Activated CD4-positive, alpha-beta T cell treated with anti-CD3 and anti-CD28 coated beads, Interleukin-2, amount 50 U/mL, for 48 hours (primary cell): ENCODE results near the gene CLIC3.

Source experiments
- DNase-seq, 2 experiments: peaks; one replicate each; pipeline ENCODE4 v3.0.0-alpha.2; 2020

Gene CLIC3

GRCh38 chr9:137016436-137016835, 20.1 kb upstream of the CLIC3 start:
- DNase-seq = no peak

- no peak for DNase-seq
Observed at GRCh38 chr9:137015976-137016375, 19.6 kb upstream of the CLIC3 start.

DNA sequence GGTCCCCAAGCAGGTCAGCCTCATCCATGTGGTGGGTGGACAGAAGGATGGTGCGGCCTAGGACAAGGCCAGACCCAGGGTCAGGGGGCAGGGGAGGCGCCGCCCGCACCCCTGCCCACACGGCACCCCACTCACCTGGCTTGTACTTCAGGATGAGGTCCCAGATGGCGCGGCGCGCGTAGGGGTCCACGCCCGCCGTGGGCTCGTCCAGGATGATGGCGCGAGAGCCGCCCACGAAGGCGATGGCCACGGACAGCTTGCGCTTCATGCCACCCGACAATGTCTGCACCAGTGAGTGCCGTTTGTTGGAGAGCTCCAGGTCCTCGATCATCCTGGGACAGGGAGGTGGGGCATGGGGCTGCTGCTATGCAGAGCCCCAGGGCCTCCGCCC, 19.2 kb upstream of the CLIC3 start:
- no peak for DNase-seq

- DNase-seq = no peak
Observed at GRCh38 chr9:137014776-137015539, 18.6 kb upstream of the CLIC3 start.

- no peak for DNase-seq
Observed at GRCh38 chr9:137014166-137014565, 17.8 kb upstream of the CLIC3 start.

GRCh38 chr9:137013571-137013940, 17.2 kb upstream of the CLIC3 start:
- DNase-seq = no peak

DNA sequence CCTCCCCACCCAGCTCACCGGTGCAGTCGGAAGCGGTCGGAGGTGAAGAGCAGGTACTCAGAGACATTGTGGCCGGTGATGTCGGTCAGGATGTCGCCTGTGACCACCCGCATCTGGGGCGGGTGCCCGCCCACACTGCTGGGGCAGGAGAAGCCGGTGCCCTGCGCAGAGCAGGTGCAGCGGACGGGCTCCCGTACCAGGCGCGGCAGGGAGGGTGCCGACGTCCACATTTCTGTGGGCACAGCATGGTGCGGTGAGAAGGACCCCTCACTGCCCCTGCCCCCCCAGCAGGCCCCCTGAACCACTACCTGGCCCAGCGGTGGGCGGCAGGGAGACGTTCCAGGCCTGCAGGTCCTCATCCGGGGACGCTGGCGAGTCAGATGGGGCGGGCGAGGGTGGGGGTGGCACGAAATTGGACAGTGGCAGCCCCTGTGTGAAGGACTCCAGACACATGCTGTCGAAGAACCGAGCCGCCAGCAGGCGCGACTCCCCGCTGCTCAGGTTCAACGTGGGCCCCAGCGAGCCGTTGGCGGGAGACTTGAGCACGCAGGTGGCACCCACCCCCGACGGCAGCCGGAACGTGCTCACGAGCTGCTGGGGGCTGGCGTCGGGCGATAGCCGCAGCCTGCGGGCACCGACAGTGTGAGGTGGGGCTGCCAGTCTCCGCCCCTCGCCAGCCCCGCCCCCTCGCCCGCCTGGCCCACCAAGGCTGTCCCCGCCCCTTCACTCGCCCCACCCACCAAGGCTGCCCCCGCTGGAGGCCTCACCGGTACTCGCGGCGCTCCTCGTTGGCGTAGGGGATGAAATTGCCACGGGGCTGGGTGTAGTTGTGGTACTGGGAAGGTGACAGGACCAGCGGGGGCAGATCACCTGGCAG, 16.6 kb upstream of the CLIC3 start:
- no peak for DNase-seq

DNA sequence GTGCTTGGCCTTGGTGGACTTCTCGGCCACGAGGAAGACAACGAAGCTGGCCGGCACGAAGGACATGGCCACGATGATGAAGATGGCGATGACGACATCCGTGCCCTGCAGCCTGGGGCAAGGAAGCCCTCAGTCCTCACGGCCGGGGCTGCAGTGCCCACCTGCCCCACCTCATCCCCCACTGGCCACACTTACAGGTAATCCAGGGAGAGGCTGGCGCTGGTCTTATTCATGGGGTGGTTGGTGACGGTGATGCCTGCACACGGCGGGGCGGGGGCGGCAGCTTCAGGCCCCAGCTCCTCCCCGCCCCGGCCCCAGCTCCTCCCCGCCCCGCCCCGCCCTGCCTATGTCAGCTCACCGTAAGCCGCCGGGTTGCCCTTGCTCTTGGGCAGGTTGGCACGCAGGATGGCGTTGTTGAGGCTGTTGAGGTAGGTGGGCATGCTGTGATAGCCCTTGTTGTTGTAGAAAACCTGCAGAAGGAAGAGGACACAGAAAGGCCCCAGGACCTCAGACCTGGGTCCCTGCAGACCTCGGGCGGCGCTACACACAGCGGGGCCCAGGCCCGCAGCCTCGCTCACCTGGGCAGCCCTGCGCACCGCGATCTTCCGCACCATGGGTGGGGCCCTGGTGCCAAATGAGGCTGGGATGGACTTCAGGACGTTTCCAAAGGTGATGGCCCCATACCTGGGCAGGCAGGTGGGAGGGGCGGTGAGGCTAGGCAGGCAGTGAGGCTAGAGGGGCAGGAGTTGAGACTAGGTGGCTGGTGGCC, 15.7 kb upstream of the CLIC3 start:
- no peak for DNase-seq

- no peak for DNase-seq
Observed at GRCh38 chr9:137011156-137011555, 14.8 kb upstream of the CLIC3 start.

DNA sequence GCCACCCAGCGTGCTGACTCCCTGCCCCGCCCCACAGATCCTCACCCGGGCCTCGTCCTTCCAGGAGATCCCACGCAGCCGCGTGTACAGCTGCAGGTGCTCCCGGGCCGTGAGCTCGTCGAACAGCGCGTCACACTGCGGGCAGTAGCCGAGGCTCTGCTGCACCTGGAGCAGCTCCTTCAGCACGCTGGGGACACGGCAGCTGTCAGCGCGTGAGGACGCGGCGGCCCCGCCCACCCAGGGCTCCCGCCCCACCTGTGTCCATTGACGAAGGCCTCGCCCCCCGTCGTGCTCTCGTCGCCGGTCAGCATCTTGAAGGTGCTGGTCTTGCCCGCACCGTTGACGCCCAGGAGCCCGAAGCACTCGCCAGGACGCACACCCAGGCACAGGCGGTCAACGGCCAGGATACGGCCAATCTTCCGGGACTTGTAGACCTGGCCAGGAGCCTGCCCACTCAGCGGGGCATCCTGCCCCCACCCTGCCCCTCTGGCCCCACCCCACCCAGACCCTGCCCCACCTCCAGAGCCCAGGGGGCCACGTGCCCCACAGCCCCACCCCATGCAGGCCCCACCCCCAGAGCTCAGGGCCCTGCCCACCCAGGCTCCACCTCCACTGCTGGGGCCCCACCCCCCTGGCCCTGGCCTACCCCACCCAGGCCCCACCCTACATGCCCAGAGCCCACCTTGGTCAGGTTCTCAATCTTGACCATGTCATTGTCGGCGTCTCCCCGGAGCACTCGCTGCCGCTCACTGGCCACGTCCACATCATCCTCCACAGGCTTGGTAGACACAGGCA, 13.8 kb upstream of the CLIC3 start:
- DNase-seq = no peak

- DNase-seq = no peak
Observed at GRCh38 chr9:137009217-137009616, 12.8 kb upstream of the CLIC3 start.

DNA sequence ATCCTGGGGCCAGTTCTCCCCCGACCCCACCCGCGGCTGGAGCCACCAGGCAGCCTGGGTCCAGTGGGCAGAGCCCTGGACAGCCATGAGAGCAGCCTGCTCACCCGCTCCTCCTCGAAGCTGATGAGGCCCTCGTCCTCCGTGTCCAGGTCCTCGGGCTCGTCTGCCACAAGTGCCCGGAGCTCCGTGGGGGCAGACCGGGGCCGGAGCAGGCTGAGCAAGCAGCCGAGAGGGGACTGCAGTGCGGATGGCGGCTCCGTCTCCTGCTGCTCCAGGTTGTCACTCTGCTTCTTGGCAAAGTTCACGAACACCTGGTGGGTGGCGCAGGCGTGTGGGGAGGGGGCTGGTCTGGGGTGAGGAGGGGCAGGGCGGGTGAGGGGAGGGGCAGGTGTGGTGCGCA, 11.9 kb upstream of the CLIC3 start:
- DNase-seq = no peak

DNA sequence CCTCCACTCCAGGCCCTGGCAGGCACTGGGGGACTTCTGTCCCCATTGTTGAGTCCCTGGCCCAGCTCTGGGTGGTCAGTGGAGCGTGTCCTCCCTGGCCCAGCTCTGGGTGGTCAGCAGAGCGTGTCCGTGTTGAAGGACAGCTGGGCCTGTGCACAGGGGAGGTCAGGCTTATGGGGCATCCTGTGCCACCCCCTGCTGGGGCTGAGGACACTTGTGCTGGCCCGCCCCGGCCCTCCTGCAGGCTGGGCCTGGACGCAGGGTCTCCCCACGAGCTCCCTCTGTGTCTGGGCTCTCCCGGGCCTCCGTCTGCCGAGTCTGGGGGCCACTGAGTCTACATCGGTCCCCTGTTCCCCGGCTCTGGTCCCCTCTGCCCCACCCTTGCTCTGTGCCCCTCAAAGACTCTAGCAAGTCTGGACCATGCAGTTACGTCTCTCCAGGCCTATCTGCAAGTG, 11.5 kb upstream of the CLIC3 start:
- DNase-seq = no peak

DNA sequence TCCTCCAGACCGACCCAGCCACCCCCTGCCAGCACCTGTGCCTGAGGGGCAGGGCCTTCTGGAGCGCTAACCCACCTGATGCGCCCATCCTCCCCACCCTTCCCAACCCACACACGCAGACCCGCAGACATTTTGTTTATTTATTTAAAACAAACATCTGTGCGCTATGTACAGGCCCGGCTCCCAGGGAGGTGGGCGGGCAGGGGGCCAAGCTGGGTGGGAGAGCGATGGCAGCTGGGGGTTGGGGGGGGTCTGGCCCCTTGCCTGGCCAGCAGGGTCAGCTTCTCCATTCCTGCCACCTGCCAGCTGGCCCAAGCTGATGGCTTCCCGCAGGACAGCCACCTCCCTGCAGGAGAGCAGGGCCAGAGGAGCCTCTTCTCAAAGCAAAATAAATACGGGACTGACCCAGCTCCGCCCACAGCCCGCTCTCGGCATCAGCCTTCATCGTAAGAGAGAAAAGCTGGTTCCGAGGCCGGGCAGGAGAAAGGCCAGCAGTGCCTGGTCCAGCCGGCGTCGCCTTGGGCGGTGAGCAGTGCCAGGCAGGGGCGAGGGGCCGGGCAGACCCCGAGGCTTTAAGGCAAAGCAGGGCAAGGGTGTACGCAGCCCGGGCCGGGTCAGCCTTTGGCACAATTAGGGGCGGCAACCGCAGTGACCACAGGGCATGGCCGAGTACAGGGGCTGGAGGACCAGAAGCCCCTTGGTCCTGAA, 10.9 kb upstream of the CLIC3 start:
- no peak for DNase-seq

GRCh38 chr9:137006116-137007003, 10.0 kb upstream of the CLIC3 start:
- DNase-seq = no peak

DNA sequence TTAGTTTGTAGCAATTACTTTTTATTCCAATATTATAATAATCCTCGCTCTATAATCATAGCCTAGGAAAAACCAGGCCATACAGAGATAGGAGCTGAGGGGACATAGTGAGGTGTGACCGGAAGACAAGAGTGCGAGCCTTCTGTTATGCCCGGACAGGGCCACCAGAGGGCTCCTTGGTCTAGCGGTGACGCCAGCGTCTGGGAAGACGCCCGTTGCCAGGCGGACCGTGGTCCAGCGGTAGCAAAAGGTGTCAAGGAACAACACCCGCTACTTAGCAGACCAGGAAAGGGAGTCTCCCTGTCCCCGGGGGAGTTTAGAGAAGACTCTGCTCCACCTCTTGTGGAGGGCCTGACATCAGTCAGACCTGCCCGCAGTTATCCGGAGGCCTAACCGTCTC, 7.9 kb upstream of the CLIC3 start:
- DNase-seq = peak in 1 of 2 experiments; percentile 34

- no peak for DNase-seq
Observed at GRCh38 chr9:137002646-137003041, 6.3 kb upstream of the CLIC3 start.

DNA sequence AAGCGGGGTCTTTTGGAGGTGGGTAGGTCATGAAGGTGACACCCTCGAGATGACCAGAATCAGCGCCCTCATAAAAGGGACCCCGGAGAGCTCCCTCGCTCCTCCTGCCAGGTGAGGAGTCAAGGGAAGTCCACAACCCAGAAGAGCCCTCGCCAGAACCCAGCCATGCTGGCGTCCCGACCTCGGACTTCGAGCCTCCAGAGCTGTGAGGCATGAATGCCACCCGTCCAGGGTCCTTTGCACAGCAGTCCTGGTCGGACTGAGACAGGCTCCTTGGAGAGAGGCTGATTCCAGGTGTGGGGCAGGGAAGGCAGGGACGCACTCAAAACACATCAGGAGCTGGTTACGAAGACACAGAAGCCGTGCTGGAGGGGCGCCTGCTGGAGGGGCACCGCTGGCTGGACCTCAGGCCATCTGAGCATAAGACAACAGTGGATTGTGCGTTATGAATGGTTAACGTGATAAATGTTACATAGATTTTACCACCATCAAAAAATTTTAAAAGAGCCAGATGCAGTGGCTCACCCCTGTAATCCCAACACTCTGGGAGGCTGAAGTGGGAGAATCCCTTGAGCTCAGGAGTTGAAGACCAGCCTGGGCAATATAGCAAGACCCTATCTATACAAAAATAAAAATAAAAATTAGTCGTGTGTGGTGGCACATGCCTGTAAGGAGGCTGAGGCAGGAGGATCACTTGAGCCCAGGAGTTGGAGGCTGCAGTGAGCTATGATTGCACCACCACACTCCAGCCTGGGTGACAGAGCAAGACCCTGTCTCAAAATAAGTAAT, 5.7 kb upstream of the CLIC3 start:
- DNase-seq = no peak

DNA sequence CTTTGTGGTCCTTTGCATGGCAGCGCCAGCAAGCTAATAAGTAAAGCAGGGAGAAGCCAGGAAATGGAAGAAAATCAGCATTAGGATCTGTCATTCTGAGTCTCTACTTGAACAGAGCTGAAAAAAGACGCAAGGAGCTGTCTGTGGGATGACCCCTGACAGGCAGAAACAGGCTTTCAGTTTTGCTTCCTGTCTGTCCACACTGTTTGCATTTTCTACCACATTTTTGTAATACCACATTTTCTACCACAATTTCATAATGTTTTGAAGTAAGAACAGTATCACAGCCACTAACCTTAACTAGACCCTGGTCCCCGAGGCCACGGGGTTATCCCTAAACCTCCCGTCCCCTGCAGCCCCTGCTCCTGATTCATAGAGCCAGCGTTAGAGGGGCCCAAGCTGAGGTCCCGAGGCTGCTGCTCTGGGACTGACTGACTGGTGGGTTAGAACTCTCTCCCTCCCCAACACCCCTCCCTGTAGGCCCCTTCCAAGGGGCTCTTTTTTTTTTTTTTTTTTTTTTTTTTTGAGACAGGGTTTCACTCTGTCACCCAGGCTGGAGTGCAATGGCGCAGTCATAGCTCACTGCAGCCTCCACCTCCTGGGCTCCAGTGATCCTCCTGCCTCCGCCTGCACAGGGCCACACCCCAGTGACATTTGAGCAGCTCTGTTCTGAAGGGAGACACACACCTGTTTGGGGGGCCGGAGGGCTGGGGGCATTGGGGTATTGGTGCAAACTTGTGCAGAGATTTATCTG, 4.0 kb upstream of the CLIC3 start:
- peak; percentile 46 to 55 for DNase-seq
